HG02981 (cell line): ENCODE results near the gene SCUBE1.

Experiments used
- ATAC-seq: cut with Tn5 transposase; IDR thresholded peaks from one replicate; pipeline ENCODE4 v1.9.1; 2021; ENCODE audit warnings: mild to moderate bottlenecking, moderate library complexity; ENCODE audit not compliant: unreplicated experiment

Gene SCUBE1

DNA sequence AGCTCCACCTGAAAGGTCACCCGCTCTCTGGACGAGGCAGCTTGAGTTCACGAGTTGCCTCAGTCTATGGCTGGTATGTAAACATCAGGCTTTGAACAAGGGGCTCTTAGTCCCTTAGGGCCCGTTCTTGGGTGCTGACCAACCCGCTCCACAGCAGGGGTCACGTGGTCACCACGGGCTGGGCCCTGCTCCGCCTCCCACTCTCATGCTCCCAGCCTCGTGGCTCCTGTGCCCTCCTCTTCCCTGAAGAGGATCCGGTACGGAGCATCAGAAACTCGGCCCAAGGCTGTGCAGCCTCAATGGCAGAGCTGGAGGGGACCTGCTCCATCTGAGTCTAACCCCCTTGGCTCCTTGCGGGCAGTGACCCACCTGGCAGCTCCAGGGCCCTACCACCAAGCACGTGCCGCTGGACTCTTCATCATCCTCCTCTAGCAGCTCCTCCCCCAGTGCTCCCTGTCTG lies 102.0 kb downstream of the SCUBE1 start:
- no peak for ATAC-seq

DNA sequence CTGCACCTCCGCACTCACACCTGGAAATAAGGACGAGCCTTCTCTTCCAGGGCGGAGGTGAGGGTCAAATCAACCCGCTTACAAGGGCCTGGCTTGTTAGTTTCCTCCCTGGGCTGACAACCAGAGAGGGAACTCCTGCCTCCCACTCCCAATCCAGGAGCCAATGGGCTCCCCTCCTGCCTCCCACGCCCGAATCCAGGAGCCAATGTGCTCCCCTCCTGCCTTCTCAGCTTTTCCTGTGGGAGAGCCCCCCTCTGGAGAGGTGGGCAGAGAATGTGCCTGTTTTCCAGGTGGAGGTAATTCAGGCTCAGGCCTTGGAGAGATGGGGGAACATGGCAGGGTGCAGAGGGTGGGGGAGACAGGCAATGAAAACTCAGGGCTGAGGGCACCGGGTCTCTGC lies 102.6 kb downstream of the SCUBE1 start:
- no peak for ATAC-seq

DNA sequence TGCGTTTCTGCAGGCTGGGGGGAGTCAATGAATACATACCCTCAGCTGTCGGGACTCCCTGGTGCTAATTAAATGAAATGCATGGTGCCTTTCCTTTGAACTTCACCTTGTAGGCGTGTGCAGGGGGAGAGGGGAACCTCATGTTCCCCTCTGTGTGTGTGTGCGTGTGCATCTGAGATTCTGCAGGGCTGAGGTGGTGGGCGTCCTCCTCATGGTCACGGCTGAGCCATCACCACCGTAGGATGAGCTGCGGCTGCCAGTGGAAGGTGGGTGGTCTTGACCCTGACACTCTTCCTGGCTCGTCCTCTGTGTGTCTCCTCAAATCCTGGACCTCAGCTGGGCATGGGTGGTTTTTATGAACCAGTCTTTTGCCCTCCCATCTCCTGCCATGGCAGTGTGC lies 103.2 kb downstream of the SCUBE1 start:
- no peak for ATAC-seq

DNA sequence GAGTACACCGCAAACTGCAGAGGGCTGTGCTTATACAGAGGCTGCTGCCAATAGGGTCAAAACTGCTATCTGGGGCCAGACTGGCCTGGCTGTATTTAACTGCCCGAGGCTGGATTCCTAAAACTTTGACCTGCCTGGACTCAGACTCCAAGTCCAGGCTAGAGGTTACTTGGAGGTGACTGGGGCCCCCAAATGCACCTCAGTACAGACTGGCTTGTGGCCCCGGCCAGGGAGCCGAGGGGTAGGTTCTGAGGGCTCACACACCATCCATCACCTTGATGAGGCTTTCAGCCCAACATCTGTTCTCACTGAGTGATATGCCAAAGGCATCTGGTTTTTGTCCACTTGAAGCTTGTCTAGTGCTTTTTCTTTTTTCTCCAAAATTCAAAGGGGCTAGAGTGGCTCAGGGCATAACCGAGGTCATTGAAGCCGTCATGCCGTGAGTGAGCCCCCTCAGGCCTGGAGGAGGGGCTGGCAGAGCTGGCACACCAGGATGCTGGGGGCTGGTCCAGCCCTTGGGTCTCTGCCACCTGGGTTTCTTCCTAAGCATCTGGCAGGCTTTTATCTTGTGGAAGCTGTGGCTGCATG lies 103.9 kb downstream of the SCUBE1 start:
- no peak for ATAC-seq

DNA sequence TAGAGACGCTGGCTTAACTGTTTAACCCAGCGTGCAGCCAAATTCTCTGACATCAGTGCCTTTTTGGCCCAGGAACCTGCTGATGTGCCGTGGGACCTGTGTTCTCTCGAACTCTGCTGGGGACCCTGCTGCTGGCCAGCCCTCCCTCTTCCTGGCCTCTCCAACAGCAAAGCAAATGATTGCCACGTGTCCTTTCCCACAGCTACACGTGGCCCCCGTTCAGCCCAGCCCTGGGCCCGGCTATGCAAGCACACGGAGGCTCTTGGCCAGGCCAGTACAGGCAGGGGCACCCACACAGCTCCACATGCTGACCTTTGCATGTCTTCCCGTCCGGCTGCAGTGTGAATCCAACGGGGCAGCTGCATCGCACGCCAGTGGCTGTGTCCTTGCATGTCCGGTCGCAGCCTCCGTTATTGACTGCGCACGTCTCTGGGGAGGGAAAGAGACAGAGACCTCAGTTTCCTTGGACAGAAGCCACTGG lies 104.6 kb downstream of the SCUBE1 start:
- no peak for ATAC-seq

DNA sequence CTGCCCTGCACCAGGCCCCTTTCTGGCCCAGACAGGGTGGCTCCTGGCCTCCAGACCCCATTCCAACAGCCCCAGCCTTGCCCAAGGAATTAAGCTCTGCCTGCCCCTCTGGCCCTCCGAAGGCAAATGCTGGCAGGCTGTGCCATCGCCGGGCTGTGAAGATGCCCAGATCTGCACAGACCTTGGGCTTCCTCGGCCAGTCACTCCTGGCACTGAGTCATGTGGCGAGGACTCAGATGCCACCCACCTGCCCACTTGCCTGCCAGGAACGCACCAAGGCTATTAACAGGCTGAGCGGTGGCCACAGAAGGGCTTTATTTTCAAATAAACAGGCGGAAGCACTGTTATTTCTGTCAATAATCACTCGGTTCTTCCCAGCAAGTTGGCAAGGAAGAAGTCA lies 105.9 kb downstream of the SCUBE1 start:
- ATAC-seq, result no peak

DNA sequence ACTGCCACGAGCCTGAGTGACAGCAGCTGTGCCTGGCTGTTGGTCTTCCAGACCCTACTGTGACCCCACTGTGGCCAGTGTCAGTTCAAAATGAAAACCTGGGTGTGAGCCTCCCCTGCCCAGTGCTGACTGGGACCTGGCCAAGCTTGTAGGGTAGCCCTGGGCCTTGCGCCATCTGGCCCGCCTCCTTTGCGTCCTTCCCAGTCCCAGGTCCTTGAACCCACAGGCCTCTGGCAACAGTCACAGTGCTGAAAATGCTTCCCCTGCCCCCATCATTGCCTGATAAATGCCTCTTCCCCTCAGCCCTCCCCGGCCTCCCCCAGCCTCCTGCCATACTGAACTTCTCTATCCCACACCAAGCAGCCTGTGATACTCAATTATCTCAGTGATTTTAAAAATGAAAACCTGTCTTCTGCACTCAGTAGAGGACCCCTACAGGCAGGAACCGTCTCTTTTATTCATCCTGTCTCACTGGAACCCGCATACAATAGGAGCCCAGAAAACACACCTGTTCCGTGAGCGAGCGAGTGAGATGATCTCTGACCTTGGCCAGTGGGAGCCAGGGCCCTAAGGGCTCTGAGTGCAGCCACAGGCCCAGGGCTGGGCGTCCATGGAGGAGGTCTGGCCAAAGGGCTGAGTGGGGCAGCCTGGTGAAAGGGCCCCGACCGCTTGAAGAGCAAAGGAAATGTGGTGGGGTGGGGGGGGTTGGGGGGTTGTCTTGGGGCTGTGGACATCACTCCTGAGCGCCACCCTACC lies 106.6 kb downstream of the SCUBE1 start:
- no peak for ATAC-seq

DNA sequence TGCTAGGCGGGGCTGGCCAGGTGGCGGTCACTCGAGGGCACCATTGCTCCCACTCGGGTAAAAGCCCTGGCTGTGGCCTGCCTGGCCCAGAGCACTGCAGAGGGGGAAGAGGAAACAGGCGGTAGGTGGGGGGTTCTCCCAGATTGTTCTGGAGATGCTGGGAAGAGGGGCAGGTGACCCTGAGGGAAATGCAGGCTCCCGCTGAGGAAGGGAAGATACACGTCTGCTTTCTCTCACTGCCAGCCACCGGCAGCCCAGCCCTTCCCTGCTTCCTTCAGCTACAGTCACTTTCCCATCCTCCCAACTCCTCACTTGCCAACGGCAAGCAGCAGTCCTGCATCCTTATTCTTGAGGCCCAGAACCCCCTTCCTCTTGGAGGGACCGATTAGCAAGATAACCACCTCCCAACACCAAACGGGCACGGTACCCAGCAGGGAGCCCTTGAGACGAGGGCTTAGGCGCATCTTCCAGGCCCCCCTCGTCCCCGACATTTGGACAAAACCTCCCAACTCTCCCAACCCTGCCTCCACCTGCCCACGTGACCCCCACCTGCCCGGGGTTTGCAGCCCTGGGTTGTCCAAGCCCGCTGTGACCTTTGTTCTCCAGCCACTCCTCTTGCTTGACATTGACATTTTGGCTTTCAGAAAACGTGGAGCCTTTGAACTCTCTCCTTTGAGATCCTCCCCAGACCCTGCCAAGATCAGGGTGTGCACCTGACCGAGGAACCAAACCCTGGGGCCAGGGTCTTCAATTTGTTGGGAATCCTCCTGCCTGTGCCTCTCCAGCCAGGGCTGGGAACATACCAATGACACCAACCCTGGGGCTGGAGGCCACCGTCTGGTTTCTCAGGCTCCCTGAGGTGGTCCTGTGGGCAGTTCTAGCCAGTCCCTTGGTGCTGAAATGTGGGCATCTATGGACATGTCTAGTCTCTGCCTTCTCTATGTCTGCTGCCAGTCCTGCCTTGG lies 107.4 kb downstream of the SCUBE1 start:
- no peak for ATAC-seq

DNA sequence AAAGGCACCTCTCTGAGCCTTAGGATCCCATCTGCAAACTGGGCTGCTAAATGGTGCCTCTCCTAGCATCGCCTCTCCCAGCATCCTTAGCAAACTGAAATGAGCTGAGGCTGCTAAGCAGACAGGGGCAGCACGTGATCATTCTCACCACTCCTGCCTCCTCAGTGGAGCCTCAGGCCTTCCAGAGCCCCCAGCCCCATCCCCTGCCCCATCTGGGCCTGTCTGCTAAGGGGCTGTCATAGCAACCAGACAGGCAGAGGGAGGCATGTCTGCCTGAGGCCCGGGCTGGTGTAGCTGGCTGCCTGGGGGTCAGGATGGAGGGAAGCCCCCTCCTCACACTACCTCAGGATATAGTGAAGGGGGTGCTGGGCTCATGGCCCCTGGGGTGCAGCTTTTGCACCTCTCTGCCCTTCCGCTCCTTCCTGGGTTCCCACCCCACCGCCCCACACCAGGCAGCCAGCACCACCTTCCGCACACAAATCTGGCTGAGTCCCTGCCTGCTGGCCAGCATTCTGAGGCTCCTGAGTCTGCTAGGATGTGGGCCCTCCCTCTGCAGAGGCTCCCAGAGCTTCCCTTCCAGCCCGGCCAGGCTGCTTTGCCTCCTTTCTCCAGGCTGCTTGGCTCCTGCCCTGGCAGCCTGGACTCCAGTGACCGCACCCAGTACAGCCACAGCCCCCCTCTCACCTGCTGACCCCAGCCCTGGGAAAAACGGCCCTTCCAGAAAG lies 108.7 kb downstream of the SCUBE1 start:
- ATAC-seq, result no peak

DNA sequence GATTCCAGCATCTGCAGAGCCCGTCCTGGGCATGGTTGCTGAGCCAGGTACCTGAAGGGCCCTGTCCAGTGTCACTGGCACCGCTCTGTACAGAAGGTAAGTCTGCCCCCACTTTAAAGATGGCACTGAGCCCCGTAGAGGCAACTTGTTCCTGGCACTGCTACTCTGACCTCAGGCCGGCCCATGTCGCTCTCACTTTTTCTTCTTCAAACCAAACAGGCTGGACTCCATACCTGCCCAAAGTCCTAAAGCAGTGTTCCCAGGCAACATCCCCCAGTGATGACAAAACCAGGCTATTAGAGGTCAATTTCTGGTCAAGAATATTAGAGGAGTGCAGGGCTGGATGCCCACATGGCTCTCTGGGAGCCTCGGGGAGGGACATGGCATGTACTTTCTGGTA lies 109.6 kb downstream of the SCUBE1 start:
- no peak for ATAC-seq

DNA sequence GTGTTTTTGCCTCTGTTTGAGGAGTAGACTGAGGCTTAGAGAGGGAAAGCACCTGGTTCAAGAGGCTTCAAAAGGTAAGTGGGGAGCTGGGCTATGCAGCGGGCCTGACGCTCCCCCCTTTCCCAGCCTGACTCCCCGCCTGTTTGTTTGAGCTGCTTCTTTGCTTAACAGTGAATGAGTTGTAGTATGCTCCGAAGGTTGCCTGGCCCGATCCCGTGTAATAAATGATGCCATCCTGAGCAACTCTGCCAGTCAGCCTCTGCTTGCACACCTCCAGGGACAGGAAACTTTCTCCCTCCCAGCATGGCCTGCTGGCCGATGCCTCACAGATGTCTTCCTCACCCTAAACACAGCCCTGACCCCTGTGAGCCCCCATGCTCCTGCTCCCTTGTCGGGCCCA lies 110.7 kb downstream of the SCUBE1 start:
- no peak for ATAC-seq

DNA sequence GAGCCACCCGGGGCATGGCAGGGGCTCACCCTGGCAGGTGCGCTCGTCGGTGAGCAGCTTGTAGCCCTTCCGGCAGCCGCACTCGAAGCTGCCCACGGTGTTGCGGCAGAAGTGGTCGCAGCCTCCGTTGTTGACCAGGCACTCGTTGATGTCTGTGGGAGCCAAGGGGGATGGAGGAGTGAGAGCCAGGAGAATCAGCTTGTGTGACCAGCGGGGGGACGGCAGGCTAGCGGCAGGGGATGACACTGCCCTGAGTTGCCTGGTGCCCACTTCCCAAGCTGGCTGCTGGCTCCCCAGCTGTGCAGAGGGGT lies 111.5 kb downstream of the SCUBE1 start:
- ATAC-seq, result no peak

DNA sequence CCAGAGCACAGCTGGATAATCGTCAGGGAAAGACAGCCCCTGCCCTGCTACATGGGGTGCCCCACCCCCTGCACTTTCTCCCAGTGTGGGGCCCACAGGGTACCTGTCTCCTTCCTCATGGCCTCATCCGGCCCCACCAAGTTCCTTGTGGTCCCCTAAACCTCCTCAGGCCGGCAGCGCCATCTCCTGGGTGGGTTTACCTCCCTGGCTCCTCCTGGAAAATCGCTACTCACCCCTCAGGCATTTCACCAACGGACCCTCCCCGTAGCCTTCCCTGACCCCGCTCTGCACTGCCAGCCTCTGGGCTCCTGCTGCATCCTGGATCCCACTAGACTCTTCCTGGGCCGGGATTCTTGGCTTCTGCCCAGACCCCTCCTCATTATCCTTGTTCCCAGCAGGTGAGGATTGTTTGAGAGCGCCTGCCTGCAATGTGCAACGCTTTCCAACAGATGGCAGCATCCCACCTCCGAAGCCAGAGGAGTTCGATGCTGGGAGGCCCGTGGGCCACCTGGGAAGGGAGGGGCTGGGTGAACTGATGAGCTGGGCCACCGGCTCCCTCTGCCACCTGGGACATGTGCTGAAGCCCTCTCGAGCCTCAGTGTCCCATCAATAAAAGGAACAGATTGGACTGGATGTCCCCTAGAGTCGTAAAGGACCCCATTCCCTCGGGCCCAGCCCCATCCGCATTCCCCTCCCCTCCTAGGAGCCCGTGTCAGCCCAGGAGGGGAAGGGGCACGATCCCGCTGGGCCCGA lies 112.0 kb downstream of the SCUBE1 start:
- no peak for ATAC-seq

DNA sequence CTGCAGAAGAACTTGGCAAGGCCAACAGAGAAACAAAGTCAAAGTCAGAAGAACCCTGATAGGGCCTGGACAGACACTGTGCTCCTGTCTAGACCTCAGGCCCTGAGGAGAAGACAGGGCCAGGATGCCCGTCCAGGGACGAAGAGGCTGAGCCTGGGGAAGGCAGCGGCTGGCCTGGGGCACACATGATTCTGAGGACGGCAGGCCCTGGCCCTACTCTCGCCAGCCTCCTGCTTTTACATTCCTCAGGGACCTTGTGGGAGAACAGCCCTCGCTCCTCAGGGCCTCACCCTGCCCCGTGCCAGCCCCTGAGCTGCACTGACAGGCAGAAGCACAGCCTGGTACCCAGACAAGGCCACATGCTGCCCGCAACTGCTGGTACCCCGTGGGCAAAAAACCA lies 112.6 kb downstream of the SCUBE1 start:
- ATAC-seq, result no peak

DNA sequence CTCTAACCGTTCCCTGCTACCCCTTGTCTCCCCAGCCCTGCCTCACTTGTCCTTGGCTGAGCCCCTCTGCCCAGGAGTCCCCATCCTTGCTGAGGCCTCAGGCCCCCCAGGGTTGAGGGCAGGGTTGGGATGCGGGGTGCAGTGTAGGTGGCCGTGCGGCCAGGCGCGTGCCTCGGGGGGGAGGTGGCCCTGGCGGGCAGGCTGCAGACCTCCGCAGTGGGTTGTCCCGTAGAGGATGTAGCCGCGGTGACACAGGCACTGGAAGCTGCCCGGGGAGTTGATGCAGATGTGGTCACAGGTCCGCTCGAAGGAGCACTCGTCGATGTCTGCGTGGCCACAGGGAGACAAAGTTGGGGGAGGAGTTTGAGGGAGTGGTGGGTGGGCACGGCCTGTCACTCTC lies 114.3 kb downstream of the SCUBE1 start:
- no peak for ATAC-seq

DNA sequence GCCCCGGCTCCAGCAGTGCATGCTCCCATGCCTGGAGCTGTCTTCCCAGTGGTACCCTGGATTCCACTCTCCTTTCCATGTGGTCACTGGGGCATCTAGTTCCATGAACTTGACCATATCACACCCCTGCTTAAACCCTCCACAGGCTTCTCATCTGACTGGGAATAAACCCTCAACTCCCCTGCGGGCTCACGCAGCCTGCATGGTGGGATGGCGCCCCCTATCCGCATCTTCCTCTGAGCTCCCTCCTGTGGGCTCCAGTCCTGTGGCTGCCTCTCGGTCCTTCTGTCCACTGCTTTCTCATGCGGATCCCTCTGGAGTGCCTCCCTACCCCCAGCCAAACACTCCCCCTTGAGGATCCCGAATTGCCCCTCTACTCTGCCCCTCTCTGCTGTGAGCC lies 114.8 kb downstream of the SCUBE1 start:
- ATAC-seq, result no peak

DNA sequence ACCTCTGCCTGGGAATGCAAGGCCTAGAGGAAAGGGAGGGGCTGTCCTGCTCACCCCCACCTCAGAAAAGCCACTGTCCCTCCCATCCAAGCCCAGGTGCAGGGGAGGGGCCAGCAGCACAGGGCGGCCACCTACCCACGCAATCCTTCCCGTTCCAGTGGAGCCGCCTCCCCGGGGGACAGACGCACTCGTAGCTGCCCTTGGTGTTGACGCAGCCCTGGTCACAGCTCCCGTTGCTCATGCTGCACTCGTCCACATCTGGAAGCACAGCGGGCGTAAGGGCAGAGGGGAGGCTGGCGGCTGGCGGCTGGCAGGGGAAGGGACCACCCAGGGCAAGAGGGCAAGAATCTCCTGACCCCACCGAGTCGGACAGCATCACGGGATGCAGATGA lies 115.9 kb downstream of the SCUBE1 start:
- no peak for ATAC-seq

DNA sequence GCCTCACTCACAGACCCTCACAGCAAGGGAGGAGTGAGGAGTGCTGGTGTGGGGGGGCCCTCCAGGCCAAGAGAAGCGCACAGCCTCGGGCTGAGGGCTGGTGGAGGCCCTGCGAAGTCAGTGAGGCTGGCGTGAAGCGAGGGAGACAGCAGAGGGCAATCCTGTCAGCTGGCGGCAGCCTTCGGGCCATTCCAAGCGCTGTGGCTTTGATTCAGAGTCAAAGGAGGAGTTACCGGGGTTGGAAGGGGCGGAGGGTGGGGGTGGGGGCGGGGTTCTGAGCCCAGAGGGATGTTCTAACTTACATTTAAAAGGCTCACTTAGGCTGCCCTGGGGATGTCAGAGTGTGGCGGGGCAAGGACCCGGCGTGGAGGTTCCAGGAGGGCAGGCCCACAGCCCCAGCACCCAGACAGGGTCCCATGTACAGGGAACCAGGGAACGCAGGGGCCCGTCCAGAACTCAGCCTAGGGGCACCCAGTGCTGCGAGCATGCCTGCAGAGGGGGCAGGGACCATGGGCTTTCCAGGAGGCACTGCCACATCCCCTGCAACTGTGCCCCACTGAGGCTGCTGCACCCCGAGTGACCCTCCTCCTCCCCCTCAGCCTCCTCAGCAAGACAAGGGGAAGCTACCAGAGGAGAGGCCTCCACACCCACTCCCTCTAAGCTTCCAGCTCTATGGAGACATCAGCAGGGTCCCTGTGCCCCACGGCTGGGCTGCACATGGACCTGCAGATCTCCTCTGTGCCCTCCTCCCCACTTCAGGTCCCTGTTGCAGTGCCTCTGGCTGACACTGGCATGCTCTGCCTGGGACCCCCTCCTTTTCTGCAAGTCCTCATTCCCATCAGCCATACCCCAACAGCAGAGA lies 116.6 kb downstream of the SCUBE1 start:
- no peak for ATAC-seq

DNA sequence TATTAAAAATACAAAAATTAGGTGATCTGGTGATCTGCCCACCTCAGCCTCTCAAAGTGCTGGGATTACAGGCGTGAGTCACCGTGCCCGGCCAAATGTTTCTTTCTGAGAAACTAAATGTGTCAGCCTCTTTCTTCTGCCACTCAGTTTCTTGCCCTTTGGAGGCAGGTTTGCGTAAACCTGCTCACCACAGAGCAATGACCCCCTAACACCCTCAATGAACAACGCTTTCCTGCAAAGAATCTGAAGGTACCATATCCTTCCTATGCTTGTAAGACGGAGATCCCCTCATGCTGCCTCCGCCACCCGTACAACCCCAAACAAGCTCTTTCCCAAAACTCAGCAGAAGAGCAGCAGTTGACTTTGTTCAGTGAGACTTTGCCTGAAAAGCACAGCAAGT lies 117.6 kb downstream of the SCUBE1 start:
- ATAC-seq, result no peak
